Esophagus muscularis mucosa (tissue), 2 donors: ENCODE data around the gene ZNF350.

Source experiments
- EP300 ChIP-seq: sonication (generic); formaldehyde crosslinking; IDR thresholded peaks from one replicate; pipeline ENCODE4 v1.6.1; 2017; ENCODE audit warnings: antibody characterized with exemption
- POLR2A ChIP-seq: fragments of 450-650 bp; IDR thresholded peaks from one replicate; pipeline ENCODE4 v1.6.1; 2017; ENCODE audit warnings: antibody characterized with exemption, moderate library complexity, mild to moderate bottlenecking, low read depth

DNA sequence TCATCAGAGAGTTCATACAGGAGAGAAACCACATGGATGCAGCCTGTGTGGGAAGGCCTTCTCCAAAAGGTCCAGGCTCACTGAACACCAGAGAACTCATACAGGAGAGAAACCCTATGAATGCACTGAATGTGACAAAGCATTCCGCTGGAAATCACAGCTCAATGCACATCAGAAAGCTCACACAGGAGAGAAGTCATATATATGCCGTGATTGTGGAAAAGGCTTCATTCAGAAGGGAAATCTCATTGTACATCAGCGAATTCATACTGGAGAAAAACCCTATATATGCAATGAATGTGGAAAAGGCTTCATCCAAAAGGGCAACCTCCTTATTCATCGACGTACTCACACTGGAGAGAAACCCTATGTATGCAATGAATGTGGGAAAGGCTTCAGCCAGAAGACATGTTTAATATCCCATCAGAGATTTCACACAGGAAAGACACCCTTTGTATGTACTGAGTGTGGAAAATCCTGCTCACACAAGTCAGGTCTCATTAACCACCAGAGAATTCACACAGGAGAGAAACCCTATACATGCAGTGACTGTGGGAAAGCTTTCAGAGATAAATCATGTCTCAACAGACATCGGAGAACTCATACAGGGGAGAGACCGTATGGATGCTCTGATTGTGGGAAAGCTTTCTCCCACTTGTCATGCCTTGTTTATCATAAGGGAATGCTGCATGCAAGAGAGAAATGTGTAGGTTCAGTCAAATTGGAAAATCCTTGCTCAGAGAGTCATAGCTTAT is 41.7 kb downstream of the ZNF350 start:
- TF ChIP-seq EP300 (no peak), POLR2A (no peak)
